Measurements from ENCODE around the gene DDR2.
A peak's percentile ranks its signal among the peaks of the same experiment; 100 is the strongest.
"Not testable (repeated sequence)": the region's sequence is repeated elsewhere in the genome, so short reads cannot be mapped to it uniquely, and the experiment has no call there.

Gene DDR2

GRCh38 chr1:162632217-162632666, at the start of gene DDR2:
Gene DDR2 (plus strand): TSS chr1:162632464. CDS start chr1:162719064, 86,600 bp downstream.
- peaks cover 0 to 56% (median 26%) of the 10 kb centered on the region in 4 donors for H3K4me1 ChIP-seq
- no peak for TF ChIP-seq CTCF (IDR thresholded peaks at IDR 0.05)
- no peaks in the 10 kb centered on the region for H3K36me3 ChIP-seq
- DNase-seq, result peak; percentile 89
- peak within 1 kb of the TSS; percentile 83 for H3K27ac ChIP-seq
- H3K4me3 ChIP-seq, result peak within 1 kb of the TSS; percentile 58 to 59
- H3K9me3 ChIP-seq, result no peaks in the 10 kb centered on the region
- no peaks in the 10 kb centered on the region for H3K27me3 ChIP-seq
- intact Hi-C loops (cut with DNase I; ENCODE audit: low total_unique reads), result loop anchor here (5.0 kb wide), 1 partner anchor 70 kb away; the partner anchor contains the start of gene UAP1

- H3K27me3 ChIP-seq; DNase-seq; H3K4me3 ChIP-seq; H3K27ac ChIP-seq; H3K9me3 ChIP-seq; H3K4me1 ChIP-seq; intact Hi-C loops (cut with DNase I; ENCODE audit: low total_unique reads): not testable (repeated sequence)
- H3K36me3 ChIP-seq, result peaks cover 34 to 67% (median 57%) of the 10 kb centered on the region in 3 donors
Observed at GRCh38 chr1:162582901-162583300, 49.4 kb upstream of the DDR2 start.

GRCh38 chr1:162585101-162585500, 47.2 kb upstream of the DDR2 start:
- intact Hi-C loops (cut with DNase I; ENCODE audit: low total_unique reads); H3K9me3 ChIP-seq; H3K27me3 ChIP-seq; H3K4me3 ChIP-seq; H3K4me1 ChIP-seq; DNase-seq; H3K27ac ChIP-seq: not testable (repeated sequence)
- peaks cover 29 to 62% (median 61%) of the 10 kb centered on the region in 3 donors for H3K36me3 ChIP-seq

GRCh38 chr1:162587347-162587746, 44.9 kb upstream of the DDR2 start:
- DNase-seq, result no peak
- H3K36me3 ChIP-seq, result peaks cover 36 to 71% (median 64%) of the 10 kb centered on the region in 3 donors

GRCh38 chr1:162587761-162588260, 44.5 kb upstream of the DDR2 start:
- no peaks in the 10 kb centered on the region for H3K4me1 ChIP-seq
- no peak for DNase-seq
- H3K4me3 ChIP-seq, result no peak overlapping the region
- no peaks in the 10 kb centered on the region for H3K27me3 ChIP-seq
- intact Hi-C loops (cut with DNase I; ENCODE audit: low total_unique reads), result no loop called here
- TF ChIP-seq CTCF (IDR thresholded peaks at IDR 0.05), result no peak
- peaks cover 36 to 76% (median 68%) of the 10 kb centered on the region in 3 donors for H3K36me3 ChIP-seq
- no peak overlapping the region for H3K27ac ChIP-seq
- H3K9me3 ChIP-seq, result no peaks in the 10 kb centered on the region

More at GRCh38 chr1:162587347-162587746, 44.9 kb upstream of the DDR2 start:
- no peaks in the 10 kb centered on the region for H3K27me3 ChIP-seq
- H3K4me3 ChIP-seq, result no peak overlapping the region
- no peak for TF ChIP-seq CTCF (IDR thresholded peaks at IDR 0.05)
- H3K27ac ChIP-seq, result no peak overlapping the region
- no peaks in the 10 kb centered on the region for H3K4me1 ChIP-seq
- H3K9me3 ChIP-seq, result no peaks in the 10 kb centered on the region
- intact Hi-C loops (cut with DNase I; ENCODE audit: low total_unique reads), result no loop called here

GRCh38 chr1:162590101-162590500, 42.2 kb upstream of the DDR2 start:
- H3K4me3 ChIP-seq, result no peak overlapping the region
- H3K4me1 ChIP-seq, result no peaks in the 10 kb centered on the region
- no peak overlapping the region for H3K27ac ChIP-seq
- peaks cover 44 to 76% (median 71%) of the 10 kb centered on the region in 3 donors for H3K36me3 ChIP-seq
- intact Hi-C loops (cut with DNase I; ENCODE audit: low total_unique reads), result no loop called here
- no peaks in the 10 kb centered on the region for H3K9me3 ChIP-seq
- DNase-seq, result no peak
- TF ChIP-seq CTCF (IDR thresholded peaks at IDR 0.05), result no peak
- no peaks in the 10 kb centered on the region for H3K27me3 ChIP-seq
